PC-9 (cell line): ENCODE measurements around the gene OR10H1. TPM values are rescaled to one million over a fixed set of nuclear protein-coding genes. Genes with fewer than 3 reads are reported as not detected.
A peak's percentile ranks its signal among the peaks of the same experiment; 100 is the strongest.

Experiments
- BruUV-seq: library from RNA; stranded (reverse); fragments of 400-500 nt; replicated peaks from 2 replicates; lab custom pipeline; 2021; lab: Mats Ljungman, UMichigan
- CTCF ChIA-PET: fragments of 300-600 bp; sonication (Branson Sonifier 250); formaldehyde crosslinking; loops from one replicate; lab custom pipeline; 2022; ENCODE audit warnings: antibody characterized with exemption; lab: Charles Lee
- POLR2A ChIA-PET: fragments of 300-600 bp; sonication (Branson Sonifier 250); formaldehyde crosslinking; loops from one replicate; lab custom pipeline; 2022; ENCODE audit warnings: antibody characterized with exemption; ENCODE audit not compliant: unreplicated experiment; lab: Charles Lee
- DNase-seq, 2 experiments: peaks; one replicate each; pipeline versions ENCODE4 v3.0.0 to v3.0.0-alpha.2; 2015 to 2022; ENCODE audit warnings: mixed read lengths in 1 of 2
- H2AFZ ChIP-seq: fragments of 200-600 bp; sonication (generic); 2 replicates; pipeline ENCODE4 v1.8.1; 2017; ENCODE audit warnings: antibody characterized with exemption
- H3F3A ChIP-seq: fragments of 200-600 bp; sonication (generic); 2 replicates; pipeline ENCODE4 v1.8.1; 2017; ENCODE audit warnings: antibody characterized with exemption, mild to moderate bottlenecking, low read depth; ENCODE audit not compliant: insufficient read depth
- H3K27ac ChIP-seq: fragments of 200-600 bp; sonication (generic); 2 replicates; pipeline ENCODE4 v1.6.1; 2016; ENCODE audit warnings: mixed run types
- H3K27me3 ChIP-seq: fragments of 200-600 bp; sonication (generic); 2 replicates; pipeline ENCODE4 v1.6.1; 2016; ENCODE audit warnings: low read depth, mixed run types; ENCODE audit not compliant: insufficient read depth
- H3K36me3 ChIP-seq: fragments of 200-600 bp; sonication (generic); 2 replicates; pipeline ENCODE4 v1.6.1; 2016; ENCODE audit warnings: low read depth, mixed run types
- H3K4me1 ChIP-seq: fragments of 200-600 bp; sonication (generic); replicated peaks from 2 replicates; pipeline ENCODE4 v1.6.1; 2016; ENCODE audit warnings: mixed run types; ENCODE audit not compliant: insufficient read depth
- H3K4me2 ChIP-seq: fragments of 200-600 bp; sonication (generic); 2 replicates; pipeline ENCODE4 v1.6.1; 2017; ENCODE audit warnings: mixed run types
- H3K4me3 ChIP-seq: fragments of 200-600 bp; sonication (generic); 2 replicates; pipeline ENCODE4 v1.6.1; 2016; ENCODE audit warnings: mixed run types
- H3K79me2 ChIP-seq: fragments of 200-600 bp; sonication (generic); 2 replicates; pipeline ENCODE4 v1.6.1; 2017; ENCODE audit warnings: low read depth, mixed run types
- H3K9me2 ChIP-seq: fragments of 200-600 bp; sonication (generic); 2 replicates; pipeline ENCODE4 v1.8.1; 2017; ENCODE audit warnings: mild to moderate bottlenecking; ENCODE audit not compliant: insufficient read depth
- H3K9me3 ChIP-seq: fragments of 200-600 bp; sonication (generic); 2 replicates; pipeline ENCODE4 v1.8.1; 2016; ENCODE audit warnings: low read depth; ENCODE audit not compliant: insufficient read depth
- H4K20me1 ChIP-seq: fragments of 200-600 bp; sonication (generic); 2 replicates; pipeline ENCODE4 v1.8.1; 2017; ENCODE audit not compliant: insufficient read depth
- EZH2 ChIP-seq: fragments of 200-600 bp; sonication (generic); IDR thresholded peaks from 2 replicates; pipeline ENCODE4 v1.8.0; 2017; ENCODE audit warnings: antibody characterized with exemption, low read depth
- intact Hi-C: fragments of 100-400 bp; cut with micrococcal nuclease; formaldehyde crosslinking; loops from one replicate; pipeline ENCODE4 v1.10.0; 2022; ENCODE audit not compliant: unreplicated experiment
- total RNA-seq: library from RNA; stranded (reverse); gene quantifications from 2 replicates; pipeline ENCODE4 v1.2.3, GENCODE V29; 2021
- TF ChIP-seq, protein P1 (sequence below): fragments of 200-600 bp; sonication (generic); conservative IDR thresholded peaks from 2 replicates; pipeline ENCODE4 v1.6.1; 2017; ENCODE audit warnings: mixed run types, antibody characterized with exemption, mild to moderate bottlenecking, moderate library complexity

OR10H1 gene
- total RNA-seq, 1 experiment from 2014 or later, result 0.20 TPM

DNA sequence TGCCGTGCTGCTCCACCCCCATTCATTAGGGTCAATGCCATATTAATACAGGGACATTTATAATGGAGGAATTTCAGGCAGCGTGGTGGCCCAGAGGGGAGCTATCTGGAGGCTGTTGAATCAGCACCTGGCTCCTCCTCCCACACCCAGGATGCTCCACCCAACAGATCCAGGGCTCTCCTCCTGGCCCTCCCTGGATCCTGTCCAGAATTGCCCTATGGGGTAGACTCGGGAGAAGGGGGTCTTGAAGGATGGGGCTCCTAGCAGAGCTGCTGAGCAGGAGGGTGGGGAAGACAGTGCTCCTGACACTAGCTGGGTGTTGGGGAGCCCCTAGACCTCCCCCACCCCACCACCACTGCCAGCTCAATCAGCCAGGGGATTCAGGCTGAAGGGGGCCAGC is 33.3 kb downstream of the OR10H1 start:
- intact Hi-C loops, result no loop called here
- CTCF ChIA-PET, result no interaction called here
- H4K20me1 ChIP-seq, result no peaks in the 10 kb centered on the region
- no peak overlapping the region for H2AFZ ChIP-seq
- DNase-seq, result no peak
- H3K4me2 ChIP-seq, result no peak overlapping the region
- H3K36me3 ChIP-seq, result no peaks in the 10 kb centered on the region
- H3K79me2 ChIP-seq, result no peaks in the 10 kb centered on the region
- H3K4me3 ChIP-seq, result no peak overlapping the region
- no peak overlapping the region for H3K27ac ChIP-seq
- H3K4me1 ChIP-seq, result peaks cover 11% of the 10 kb centered on the region; the same call in 1 of the 2 replicates
- peaks cover 13% of the 10 kb centered on the region; the same call in 1 of the 2 replicates for H3K27me3 ChIP-seq
- no peaks in the 10 kb centered on the region for H3K9me2 ChIP-seq
- POLR2A ChIA-PET, result no interaction called here
- no peak for TF ChIP-seq EZH2
- TF ChIP-seq, protein P1, sequence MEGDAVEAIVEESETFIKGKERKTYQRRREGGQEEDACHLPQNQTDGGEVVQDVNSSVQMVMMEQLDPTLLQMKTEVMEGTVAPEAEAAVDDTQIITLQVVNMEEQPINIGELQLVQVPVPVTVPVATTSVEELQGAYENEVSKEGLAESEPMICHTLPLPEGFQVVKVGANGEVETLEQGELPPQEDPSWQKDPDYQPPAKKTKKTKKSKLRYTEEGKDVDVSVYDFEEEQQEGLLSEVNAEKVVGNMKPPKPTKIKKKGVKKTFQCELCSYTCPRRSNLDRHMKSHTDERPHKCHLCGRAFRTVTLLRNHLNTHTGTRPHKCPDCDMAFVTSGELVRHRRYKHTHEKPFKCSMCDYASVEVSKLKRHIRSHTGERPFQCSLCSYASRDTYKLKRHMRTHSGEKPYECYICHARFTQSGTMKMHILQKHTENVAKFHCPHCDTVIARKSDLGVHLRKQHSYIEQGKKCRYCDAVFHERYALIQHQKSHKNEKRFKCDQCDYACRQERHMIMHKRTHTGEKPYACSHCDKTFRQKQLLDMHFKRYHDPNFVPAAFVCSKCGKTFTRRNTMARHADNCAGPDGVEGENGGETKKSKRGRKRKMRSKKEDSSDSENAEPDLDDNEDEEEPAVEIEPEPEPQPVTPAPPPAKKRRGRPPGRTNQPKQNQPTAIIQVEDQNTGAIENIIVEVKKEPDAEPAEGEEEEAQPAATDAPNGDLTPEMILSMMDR, result no peak
- peaks cover 15% of the 10 kb centered on the region for H3F3A ChIP-seq
- BruUV-seq, result no TSS peak
- no peaks in the 10 kb centered on the region for H3K9me3 ChIP-seq

DNA sequence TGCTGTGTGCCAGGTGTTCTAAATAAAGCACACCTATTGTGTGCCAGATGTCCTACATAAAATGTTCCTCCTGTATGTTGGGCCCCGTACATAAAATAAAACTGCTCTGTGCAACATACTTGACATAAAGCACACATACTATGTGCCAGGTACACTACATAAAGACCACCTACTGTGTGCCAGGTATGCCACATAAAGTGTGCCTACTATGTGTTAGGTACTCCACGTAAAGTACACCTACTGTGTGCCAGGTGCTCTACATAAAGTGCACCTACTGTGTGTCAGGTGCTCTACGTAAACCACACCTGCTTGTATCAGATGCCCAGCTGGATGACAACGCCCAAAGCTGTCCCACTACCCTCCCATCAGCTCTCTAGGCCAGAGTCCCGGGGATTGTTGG is 33.8 kb downstream of the OR10H1 start:
- BruUV-seq, result no TSS peak
- Histone ChIP-seq H3F3A (peaks cover 15% of the 10 kb centered on the region), H3K36me3 (no peaks in the 10 kb centered on the region), H3K79me2 (no peaks in the 10 kb centered on the region), H3K27ac (no peak overlapping the region), H3K4me1 (peaks cover 11% of the 10 kb centered on the region; the same call in 1 of the 2 replicates), H3K9me2 (no peaks in the 10 kb centered on the region), H2AFZ (no peak overlapping the region), H3K9me3 (no peaks in the 10 kb centered on the region), H3K4me2 (no peak overlapping the region), H3K4me3 (no peak overlapping the region), H3K27me3 (peaks cover 15% of the 10 kb centered on the region), H4K20me1 (no peaks in the 10 kb centered on the region)
- no peak for TF ChIP-seq EZH2
- TF ChIP-seq, protein P1, result no peak
- ChIA-PET POLR2A (no interaction called here), CTCF (no interaction called here)
- intact Hi-C loops, result no loop called here
- DNase-seq, result no peak

DNA sequence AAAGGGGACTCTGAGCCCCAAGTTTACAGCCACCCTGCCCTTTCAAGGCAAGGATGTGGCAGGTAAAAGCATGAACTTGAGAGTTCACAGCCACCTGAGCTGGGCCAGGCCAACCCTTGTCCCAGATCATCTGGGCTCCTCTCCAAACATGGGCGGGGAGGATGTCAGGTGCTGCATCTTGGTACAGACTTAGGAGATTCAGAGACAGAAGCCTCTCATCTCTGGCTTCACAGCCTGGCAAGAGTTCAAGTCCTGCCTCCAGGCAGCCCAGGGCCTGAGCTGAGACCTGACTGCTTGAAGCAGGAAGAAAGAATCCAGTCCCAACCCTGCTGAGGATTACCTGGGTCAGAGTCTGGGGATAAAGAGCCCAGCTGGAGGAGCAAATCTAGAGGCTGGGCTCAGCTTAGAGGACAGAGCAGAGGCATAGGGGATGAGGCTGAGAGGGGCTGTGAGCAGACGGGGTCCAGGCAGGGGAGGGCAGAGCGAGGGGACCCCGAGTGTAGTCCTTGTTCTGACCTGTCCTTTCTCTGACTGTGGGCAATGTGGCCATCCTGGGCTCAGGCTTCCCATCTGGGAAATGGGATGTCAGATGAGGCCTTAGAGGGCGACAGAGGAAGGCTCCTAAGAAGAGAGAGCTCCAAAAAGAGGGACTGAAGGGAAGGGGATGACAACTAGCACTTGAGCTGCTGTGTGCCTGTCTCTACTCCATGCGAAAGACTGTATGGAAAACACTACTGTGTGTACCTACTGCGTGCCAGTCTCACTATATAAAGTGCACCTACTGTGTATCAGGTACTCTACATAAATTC is 34.6 kb downstream of the OR10H1 start:
- H3K4me2 ChIP-seq, result no peak overlapping the region
- POLR2A ChIA-PET, result no interaction called here
- peaks cover 11% of the 10 kb centered on the region; the same call in 1 of the 2 replicates for H3K4me1 ChIP-seq
- peak; percentile 19 to 51 for DNase-seq
- H3K9me2 ChIP-seq, result no peaks in the 10 kb centered on the region
- CTCF ChIA-PET, result no interaction called here
- H3F3A ChIP-seq, result peaks cover 15% of the 10 kb centered on the region
- H3K27ac ChIP-seq, result no peak overlapping the region
- intact Hi-C loops, result no loop called here
- H2AFZ ChIP-seq, result no peak overlapping the region
- peaks cover 20% of the 10 kb centered on the region for H3K27me3 ChIP-seq
- H4K20me1 ChIP-seq, result no peaks in the 10 kb centered on the region
- no peak overlapping the region for H3K4me3 ChIP-seq
- TF ChIP-seq, protein P1, result no peak
- no peak for TF ChIP-seq EZH2
- no TSS peak for BruUV-seq
- H3K36me3 ChIP-seq, result no peaks in the 10 kb centered on the region
- H3K9me3 ChIP-seq, result no peaks in the 10 kb centered on the region
- H3K79me2 ChIP-seq, result no peaks in the 10 kb centered on the region
